Esophagus (tissue), 2 donors: ENCODE data around the gene NPAS3. TPM values are rescaled to one million over a fixed set of nuclear protein-coding genes. Genes with fewer than 3 reads are reported as not detected.

Source experiments
- H3K27ac ChIP-seq, 2 donors: one replicate each; pipeline ENCODE4 v1.5.1; 2013; ENCODE audit warnings: low read depth in 2 of 2, mild to moderate bottlenecking in 2 of 2, inconsistent platforms in 1 of 2, low read length in 1 of 2, moderate library complexity in 1 of 2
- H3K27me3 ChIP-seq, 2 donors: one replicate each; pipeline ENCODE4 v1.6.1; 2013; ENCODE audit warnings: low read length in 2 of 2, control low read depth in 1 of 2, mild to moderate bottlenecking in 1 of 2; ENCODE audit not compliant: insufficient read depth in 2 of 2, control insufficient read depth in 1 of 2
- H3K36me3 ChIP-seq, 2 donors: one replicate each; pipeline ENCODE4 v1.6.1; 2013; ENCODE audit warnings: low read length in 1 of 2; ENCODE audit not compliant: control insufficient read depth in 2 of 2, insufficient read depth in 2 of 2
- H3K4me1 ChIP-seq, 2 donors: one replicate each; pipeline ENCODE4 v1.6.1; 2013; ENCODE audit warnings: low read length in 1 of 2; ENCODE audit not compliant: control insufficient read depth in 2 of 2, insufficient read depth in 2 of 2
- H3K4me3 ChIP-seq, 2 donors: one replicate each; pipeline ENCODE4 v1.5.1; 2013; ENCODE audit warnings: low read length in 2 of 2, mild to moderate bottlenecking in 2 of 2, low read depth in 1 of 2, moderate library complexity in 1 of 2
- H3K9me3 ChIP-seq, 2 donors: one replicate each; pipeline ENCODE4 v1.6.1; 2013; ENCODE audit warnings: mild to moderate bottlenecking in 2 of 2, low read depth in 1 of 2, low read length in 1 of 2, moderate library complexity in 1 of 2; ENCODE audit not compliant: control insufficient read depth in 2 of 2, insufficient read depth in 1 of 2
- WGBS, 2 donors: extraction: QIAGEN DNeasy Blood & Tissue Kit; methylation state at CpG; one replicate each; pipeline ENCODE4 v1.1.7; 2013; 5-methylcytosine and 5-hydroxymethylcytosine counted together
- polyA plus RNA-seq, 2 donors: library from polyadenylated mRNA; stranded (reverse); fragments of 200-250 nt; gene quantifications; one replicate each; pipeline ENCODE4 v1.2.3, GENCODE V29; 2013
- donor health status: healthy with polysubstance abuse.
- donor health status: Bipolar disorder and iron deficiency.

Gene NPAS3
- polyA plus RNA-seq, 2 donors, result 0.08 to 0.13 TPM

DNA sequence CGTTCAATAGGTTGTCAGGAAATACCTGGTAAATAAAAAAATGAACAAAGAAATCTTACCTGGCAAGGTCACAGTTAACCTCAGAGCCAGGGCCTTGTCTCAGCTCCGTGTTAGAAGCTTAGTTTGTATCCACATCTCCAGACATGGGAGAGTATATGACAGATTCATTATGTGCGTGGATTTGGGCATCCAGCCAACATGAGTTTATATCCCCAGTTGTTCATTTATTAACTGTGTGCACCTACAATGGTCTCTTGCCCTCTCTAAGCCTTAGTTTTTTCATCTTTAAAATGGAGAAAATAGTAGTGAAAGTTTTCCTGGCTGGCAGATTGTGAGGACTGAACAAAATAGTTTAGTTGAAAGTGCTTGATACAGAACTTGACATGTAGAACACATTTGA lies 437.8 kb downstream of the NPAS3 start:
- Histone ChIP-seq H3K9me3 (no peaks in the 10 kb centered on the region), H3K36me3 (no peaks in the 10 kb centered on the region), H3K4me3 (no peak overlapping the region), H3K4me1 (no peaks in the 10 kb centered on the region), H3K27me3 (no peaks in the 10 kb centered on the region), H3K27ac (no peak overlapping the region)
- 39 to 42% methylated on average over 3 of the region's 3 CpGs for WGBS, 2 donors

DNA sequence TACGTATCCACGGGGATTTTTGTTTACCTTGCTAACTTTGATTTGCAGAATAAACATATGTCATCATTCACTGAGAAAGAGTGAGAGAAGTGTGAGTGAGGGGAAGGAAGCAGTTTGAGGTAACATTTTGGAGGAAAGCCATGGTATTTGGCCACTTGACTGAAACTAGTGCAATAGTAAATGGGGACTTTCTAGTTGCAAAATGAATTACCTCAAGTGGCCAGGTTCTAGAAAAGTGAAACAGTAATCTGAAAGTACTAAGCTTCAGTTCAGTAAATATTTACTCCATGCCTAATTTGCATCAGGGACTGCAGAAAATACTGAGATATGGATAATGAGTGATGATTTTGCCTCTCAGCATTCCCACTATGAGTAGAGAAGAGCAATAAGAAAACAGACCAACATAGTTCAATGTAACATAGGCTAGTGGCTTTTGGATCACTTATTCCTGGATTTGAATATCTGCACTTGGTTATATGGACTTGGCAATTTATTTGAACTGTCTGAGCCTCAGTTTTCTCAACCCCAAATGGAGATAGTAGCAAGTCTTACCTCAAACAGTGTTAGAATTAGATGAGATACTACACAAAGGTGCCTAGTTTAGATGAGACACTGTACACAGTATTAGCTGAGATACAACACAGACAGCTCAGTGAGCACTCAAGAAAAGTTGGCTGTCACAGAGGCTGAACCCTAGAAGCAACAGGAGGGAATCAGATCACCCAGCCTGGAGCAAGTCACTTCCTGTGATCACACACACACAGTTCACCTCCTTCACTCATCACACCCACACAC lies 439.1 kb downstream of the NPAS3 start:
- Histone ChIP-seq H3K36me3 (no peaks in the 10 kb centered on the region), H3K4me3 (no peak overlapping the region), H3K4me1 (no peaks in the 10 kb centered on the region), H3K9me3 (no peaks in the 10 kb centered on the region), H3K27me3 (no peaks in the 10 kb centered on the region), H3K27ac (no peak overlapping the region)
- WGBS, 2 donors, result 63 to 68% methylated on average over 2 of the region's 2 CpGs

DNA sequence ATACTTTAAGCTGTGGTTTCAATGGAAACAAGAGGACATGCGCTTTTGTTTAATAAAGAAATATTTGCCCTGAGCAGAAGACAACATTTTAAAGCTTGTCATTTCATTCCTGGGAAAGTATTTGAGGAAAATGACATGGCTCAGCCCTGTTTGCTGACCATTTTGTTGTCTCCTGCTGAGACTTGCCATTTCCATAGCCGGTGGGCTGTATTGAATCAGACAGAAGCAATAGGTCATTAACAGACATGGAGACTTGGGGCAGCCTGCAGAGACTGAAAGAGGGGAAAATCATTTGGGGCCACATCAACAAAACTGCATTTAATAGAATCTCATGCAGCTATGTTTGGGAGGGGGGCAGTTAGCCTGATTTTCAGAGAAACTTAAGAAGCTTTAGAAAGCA lies 443.0 kb downstream of the NPAS3 start:
- Histone ChIP-seq H3K27me3 (no peaks in the 10 kb centered on the region), H3K36me3 (no peaks in the 10 kb centered on the region), H3K9me3 (no peaks in the 10 kb centered on the region), H3K4me1 (no peaks in the 10 kb centered on the region), H3K4me3 (no peak overlapping the region), H3K27ac (no peak overlapping the region)
- WGBS, 2 donors, result 44 to 59% methylated on average over 2 of the region's 2 CpGs

DNA sequence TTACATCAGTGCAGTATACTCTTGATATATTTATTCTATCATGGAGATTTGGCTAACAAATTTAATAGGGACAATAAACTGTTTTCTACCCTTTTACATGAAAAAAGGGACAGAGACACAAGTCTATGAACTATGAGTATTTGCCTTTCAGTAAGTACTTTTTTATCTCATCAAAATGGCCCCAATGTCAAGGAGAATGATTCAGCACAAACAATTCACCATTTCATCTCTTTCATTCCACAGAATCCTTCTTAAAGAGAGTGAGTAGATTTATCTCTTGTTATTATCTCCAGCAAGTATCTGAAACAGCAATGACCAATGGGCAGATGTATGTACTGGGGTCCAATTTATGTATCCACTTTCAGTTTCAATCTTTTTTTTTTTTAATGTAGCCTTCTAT lies 447.5 kb downstream of the NPAS3 start:
- no peak overlapping the region for H3K27ac ChIP-seq
- no peak overlapping the region for H3K4me3 ChIP-seq
- no peaks in the 10 kb centered on the region for H3K9me3 ChIP-seq
- H3K36me3 ChIP-seq, result no peaks in the 10 kb centered on the region
- H3K4me1 ChIP-seq, result no peaks in the 10 kb centered on the region
- no peaks in the 10 kb centered on the region for H3K27me3 ChIP-seq

DNA sequence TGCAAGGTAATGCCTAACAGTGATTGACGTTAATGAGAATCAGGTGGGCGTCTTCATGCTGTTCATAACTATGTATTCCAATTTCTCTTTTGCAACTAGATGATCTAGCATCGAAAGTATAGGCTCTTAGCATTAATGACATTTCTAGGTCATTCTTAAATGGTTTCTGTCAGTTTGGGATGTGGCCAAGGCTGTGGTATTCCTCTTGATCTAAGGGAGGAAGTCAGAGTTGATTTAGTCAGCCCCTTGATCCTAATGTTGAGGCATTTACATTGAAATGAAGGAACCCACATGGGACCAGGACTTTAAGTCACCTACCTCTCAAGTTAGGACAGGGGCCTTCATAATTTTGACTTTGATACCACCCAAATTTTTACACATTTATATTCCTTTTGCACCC lies 448.1 kb downstream of the NPAS3 start:
- Histone ChIP-seq H3K4me3 (no peak overlapping the region), H3K27ac (no peak overlapping the region), H3K4me1 (no peaks in the 10 kb centered on the region), H3K36me3 (no peaks in the 10 kb centered on the region), H3K9me3 (no peaks in the 10 kb centered on the region), H3K27me3 (no peaks in the 10 kb centered on the region)
- WGBS, 2 donors, result 84 to 87% methylated on average over 3 of the region's 3 CpGs

DNA sequence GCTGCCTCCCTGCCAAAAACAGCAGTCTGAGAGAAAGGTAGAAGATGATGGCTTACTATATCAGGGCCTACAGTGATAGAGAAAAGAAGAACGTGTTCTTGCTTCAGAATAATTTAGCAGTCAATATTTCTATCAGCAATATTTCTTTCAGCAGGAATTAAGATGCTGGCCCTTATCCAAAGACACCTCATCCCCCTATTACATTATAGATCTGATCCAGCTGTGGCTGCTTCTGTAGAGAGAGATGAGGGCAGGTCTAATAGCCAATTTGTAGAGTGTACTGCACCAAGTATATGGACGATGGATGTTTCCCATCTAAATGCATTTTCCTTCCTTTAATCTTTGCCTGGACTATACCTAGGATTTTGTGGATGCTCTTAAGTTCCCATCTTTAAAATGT lies 451.7 kb downstream of the NPAS3 start:
- H3K9me3 ChIP-seq, result no peaks in the 10 kb centered on the region
- no peaks in the 10 kb centered on the region for H3K4me1 ChIP-seq
- no peaks in the 10 kb centered on the region for H3K27me3 ChIP-seq
- no peak overlapping the region for H3K4me3 ChIP-seq
- 58 to 67% methylated on average over 2 of the region's 2 CpGs for WGBS, 2 donors
- no peak overlapping the region for H3K27ac ChIP-seq
- peaks cover 0 to 2% of the 10 kb centered on the region in 2 donors for H3K36me3 ChIP-seq

DNA sequence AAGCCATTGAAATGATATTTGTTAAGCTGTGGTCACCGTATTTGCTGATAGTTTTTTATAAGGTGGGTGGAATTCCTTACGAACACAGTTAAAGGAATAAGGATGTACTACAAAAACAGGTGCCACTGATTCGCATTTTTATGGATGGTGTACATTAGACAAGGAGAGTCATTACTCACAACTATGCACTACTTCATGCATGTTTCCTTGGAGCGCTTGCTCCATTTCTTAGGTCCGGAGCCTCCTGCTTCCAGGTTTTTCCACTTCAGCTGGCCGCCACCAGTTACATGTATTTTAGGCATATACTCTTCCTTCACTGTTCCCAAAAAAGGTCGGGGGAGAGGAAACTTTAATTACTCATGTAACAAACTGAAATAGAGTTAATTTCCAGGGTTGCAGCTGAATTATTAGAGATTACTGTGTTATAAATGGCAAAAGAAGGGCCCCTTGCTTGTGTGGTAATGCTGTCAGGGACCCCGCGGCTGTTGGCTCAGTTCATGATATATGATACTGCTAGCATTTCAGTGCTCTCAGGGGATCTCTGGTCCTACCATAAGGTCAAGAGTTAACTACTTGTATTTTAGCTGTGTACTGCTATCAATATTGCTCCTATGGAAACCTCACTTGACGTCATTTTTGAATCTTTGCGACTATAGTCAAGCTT lies 454.7 kb downstream of the NPAS3 start:
- 74 to 79% methylated on average over 11 of the region's 11 CpGs for WGBS, 2 donors
- Histone ChIP-seq H3K4me3 (no peak overlapping the region), H3K27me3 (no peaks in the 10 kb centered on the region), H3K27ac (no peak overlapping the region), H3K36me3 (peaks cover 0 to 2% of the 10 kb centered on the region in 2 donors), H3K9me3 (no peaks in the 10 kb centered on the region), H3K4me1 (no peaks in the 10 kb centered on the region)

DNA sequence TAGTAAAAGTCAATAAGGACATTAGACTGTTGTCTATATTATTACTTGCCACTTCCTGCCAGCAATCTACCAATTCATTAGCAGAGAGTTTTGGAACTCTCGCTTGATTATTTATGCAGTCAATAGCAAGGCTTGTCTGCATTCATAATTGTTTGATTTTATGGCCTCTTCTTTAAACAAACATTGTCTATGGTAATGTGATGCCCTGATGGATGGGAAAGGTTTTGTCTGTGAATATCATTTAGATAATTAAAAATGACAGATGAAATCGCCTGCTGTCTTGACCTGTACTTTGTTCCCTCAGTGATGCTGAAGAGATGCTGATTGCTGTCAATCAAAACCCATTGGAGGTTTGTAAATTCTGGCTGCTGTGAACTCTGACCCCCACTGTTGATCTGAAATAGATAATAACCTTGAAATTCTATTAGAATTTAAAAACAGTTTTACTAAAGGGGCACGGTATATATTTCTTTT lies 455.3 kb downstream of the NPAS3 start:
- no peaks in the 10 kb centered on the region for H3K4me1 ChIP-seq
- H3K27me3 ChIP-seq, result no peaks in the 10 kb centered on the region
- no peak overlapping the region for H3K27ac ChIP-seq
- H3K4me3 ChIP-seq, result no peak overlapping the region
- no peaks in the 10 kb centered on the region for H3K9me3 ChIP-seq
- 87 to 92% methylated on average over 3 of the region's 3 CpGs for WGBS, 2 donors
- H3K36me3 ChIP-seq, result peaks cover 0 to 2% of the 10 kb centered on the region in 2 donors

DNA sequence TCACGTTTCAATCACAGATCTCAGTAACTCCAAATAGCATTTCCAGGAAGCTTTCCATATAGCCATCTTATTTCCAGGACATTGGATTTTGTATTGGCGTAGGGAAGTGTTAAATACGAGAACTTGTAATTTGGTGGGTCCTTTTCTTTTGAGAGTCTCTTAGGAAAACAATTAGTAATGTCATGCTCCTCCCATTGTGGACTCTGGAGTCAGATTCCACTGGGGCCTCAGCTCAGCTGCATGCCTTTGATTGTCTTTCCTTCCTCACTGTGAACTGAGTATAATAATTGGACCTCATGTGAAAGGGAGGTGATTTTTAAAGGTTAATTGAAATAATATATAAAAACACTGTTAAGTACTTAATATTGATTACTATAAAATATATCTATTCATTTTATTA lies 462.6 kb downstream of the NPAS3 start:
- H3K4me1 ChIP-seq, result no peaks in the 10 kb centered on the region
- H3K27ac ChIP-seq, result no peak overlapping the region
- 83 to 86% methylated on average over 3 of the region's 3 CpGs for WGBS, 2 donors
- no peaks in the 10 kb centered on the region for H3K9me3 ChIP-seq
- H3K27me3 ChIP-seq, result no peaks in the 10 kb centered on the region
- no peak overlapping the region for H3K4me3 ChIP-seq
- no peaks in the 10 kb centered on the region for H3K36me3 ChIP-seq

DNA sequence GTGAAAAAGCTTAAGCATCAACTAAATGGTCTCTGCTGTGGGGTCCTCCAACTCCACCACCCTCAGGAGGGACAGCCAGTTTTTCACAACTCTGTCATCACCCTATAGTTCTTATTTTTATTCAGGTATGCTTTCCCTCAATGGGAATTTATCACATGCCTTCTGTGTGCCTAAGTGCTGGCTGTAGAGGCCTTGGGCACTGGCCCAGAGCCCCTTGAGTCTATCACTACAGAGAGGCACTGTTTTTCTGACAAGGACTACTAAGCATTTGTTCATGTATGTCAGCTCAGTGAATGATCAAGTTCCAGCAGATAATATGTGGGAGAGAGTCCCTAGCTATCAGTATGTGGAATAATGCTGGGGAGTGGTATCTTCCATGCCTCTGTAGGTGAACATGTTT lies 463.9 kb downstream of the NPAS3 start:
- H3K4me1 ChIP-seq, result no peaks in the 10 kb centered on the region
- no peak overlapping the region for H3K4me3 ChIP-seq
- H3K27me3 ChIP-seq, result no peaks in the 10 kb centered on the region
- H3K9me3 ChIP-seq, result no peaks in the 10 kb centered on the region
- H3K36me3 ChIP-seq, result no peaks in the 10 kb centered on the region
- H3K27ac ChIP-seq, result no peak overlapping the region
